GM12875 (cell line): ENCODE results near the gene TMEM108.

Experiments
- H3K4me3 ChIP-seq: one replicate; pipeline ENCODE4 v1.5.1; 2011; ENCODE audit warnings: low read depth, low read length, control low read depth
- TF ChIP-seq, protein P1 (sequence below): IDR thresholded peaks from 2 replicates; pipeline ENCODE4 v1.5.1; 2011; ENCODE audit warnings: low read depth, mild to moderate bottlenecking, control low read depth, inconsistent platforms, low read length, moderate library complexity, borderline replicate concordance; ENCODE audit not compliant: insufficient read depth

Gene TMEM108

DNA sequence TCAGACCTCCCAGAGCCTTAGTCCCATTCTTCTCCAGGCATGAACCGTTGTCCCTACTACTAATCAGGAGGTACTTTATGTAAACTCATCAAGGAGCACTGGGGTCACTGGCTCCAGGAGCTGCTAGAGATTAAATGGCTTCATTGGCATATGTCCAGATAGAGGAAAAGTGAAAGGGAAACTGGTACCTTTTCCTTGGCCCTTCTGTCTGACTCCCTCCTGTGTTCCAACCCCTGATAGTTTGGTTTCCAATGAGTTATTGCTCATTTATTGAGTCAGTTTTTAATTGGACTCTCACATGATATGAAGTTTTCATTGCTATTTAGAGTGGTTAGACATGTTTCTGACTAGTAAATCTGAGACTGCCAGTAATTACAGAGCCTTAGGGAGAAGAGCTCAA lies 231.2 kb downstream of the TMEM108 start:
- H3K4me3 ChIP-seq = no peak overlapping the region
- TF ChIP-seq, protein P1, sequence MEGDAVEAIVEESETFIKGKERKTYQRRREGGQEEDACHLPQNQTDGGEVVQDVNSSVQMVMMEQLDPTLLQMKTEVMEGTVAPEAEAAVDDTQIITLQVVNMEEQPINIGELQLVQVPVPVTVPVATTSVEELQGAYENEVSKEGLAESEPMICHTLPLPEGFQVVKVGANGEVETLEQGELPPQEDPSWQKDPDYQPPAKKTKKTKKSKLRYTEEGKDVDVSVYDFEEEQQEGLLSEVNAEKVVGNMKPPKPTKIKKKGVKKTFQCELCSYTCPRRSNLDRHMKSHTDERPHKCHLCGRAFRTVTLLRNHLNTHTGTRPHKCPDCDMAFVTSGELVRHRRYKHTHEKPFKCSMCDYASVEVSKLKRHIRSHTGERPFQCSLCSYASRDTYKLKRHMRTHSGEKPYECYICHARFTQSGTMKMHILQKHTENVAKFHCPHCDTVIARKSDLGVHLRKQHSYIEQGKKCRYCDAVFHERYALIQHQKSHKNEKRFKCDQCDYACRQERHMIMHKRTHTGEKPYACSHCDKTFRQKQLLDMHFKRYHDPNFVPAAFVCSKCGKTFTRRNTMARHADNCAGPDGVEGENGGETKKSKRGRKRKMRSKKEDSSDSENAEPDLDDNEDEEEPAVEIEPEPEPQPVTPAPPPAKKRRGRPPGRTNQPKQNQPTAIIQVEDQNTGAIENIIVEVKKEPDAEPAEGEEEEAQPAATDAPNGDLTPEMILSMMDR = no peak

- no peak overlapping the region for H3K4me3 ChIP-seq
- TF ChIP-seq, protein P1 = no peak
Observed at GRCh38 chr3:133270631-133271030, 232.4 kb downstream of the TMEM108 start.

DNA sequence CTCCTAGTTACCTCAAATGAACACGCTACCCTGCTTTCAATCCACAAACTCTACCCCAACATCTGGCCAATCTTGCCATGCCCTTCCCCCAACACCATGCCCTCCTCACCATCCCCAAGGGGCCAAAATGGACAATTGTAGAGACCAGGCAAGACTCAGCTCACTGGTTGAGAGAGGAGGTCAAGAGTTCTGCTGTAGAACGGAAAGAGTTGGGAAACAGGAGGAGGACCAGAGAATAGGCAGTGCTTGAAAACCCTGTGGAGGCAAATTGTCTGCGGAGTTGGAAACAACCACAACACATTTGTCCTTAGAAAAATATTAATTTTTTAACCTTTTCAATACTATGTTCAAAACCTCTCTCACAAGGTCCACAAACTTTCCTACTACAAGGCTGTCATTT lies 232.9 kb downstream of the TMEM108 start:
- TF ChIP-seq, protein P1 = no peak
- H3K4me3 ChIP-seq = no peak overlapping the region

GRCh38 chr3:133271539-133271938 lies 233.3 kb downstream of the TMEM108 start:
- TF ChIP-seq, protein P1 = no peak

GRCh38 chr3:133273346-133273745 lies 235.2 kb downstream of the TMEM108 start:
- H3K4me3 ChIP-seq = no peak overlapping the region
- TF ChIP-seq, protein P1 = no peak

More at GRCh38 chr3:133271539-133271938, 233.3 kb downstream of the TMEM108 start:
- H3K4me3 ChIP-seq = no peak overlapping the region

DNA sequence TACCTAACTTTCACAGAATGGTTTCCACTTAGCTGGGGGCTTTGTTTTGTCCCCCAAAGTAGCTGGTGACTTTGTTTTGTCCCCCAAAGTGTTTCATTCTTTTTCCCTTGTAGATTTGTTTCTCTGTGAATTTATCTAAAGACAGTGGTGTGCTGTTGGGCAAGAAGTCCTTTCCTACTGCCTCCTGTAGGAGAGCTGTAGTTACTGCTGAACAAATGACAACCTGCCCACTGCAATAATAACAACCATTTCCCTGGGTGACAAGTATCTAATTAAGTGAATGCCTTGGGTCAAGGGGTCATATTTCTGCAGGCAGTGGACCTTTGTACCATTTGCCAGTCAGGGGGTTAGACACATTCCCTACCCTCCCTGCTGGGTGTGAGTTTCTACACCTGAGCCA lies 236.3 kb downstream of the TMEM108 start:
- TF ChIP-seq, protein P1 = peak; percentile 24; the same call in 1 of the 2 replicates
- no peak overlapping the region for H3K4me3 ChIP-seq

DNA sequence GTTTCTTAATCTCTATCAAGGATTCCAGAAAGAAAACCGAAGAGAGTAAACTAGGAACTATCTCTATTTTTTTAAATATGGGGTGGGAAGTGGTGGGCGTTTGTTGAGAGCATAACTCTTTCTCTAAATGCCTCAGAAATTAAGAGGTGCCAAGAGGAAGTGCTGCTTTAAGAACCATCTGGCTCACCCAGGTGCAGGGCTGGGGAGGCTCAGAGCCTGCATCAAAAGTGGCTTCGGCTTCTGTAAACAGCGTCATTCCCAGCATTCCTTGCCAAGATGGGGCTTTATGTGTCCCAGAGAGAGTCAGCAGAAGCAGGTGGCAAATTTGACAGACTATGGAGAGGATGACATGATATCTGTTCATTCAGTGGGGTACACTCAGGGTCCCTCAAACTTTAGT lies 238.4 kb downstream of the TMEM108 start:
- TF ChIP-seq, protein P1 = no peak
- H3K4me3 ChIP-seq = no peak overlapping the region
